Bronchial epithelial cell (primary cell): ENCODE measurements around the gene ZNF771. TPM values are rescaled to one million over a fixed set of nuclear protein-coding genes. Genes with fewer than 3 reads are reported as not detected.

ENCODE experiments used
- DNase-seq: peaks from one replicate; pipeline ENCODE4 v3.0.0-alpha.2; 2010; ENCODE audit warnings: low read depth
- FAIRE-seq: peaks from 2 replicates; lab custom pipeline; 2011; peaks lifted over from hg19 to GRCh38; lab: Jason Lieb, UNC
- H3K27me3 ChIP-seq: 2 replicates; pipeline ENCODE4 v1.5.1; 2011; ENCODE audit warnings: low read length; ENCODE audit not compliant: control insufficient read depth, insufficient read depth
- H3K36me3 ChIP-seq: 2 replicates; pipeline ENCODE4 v1.5.1; 2011; ENCODE audit warnings: low read length; ENCODE audit not compliant: control insufficient read depth, insufficient read depth
- H3K4me3 ChIP-seq: 2 replicates; pipeline ENCODE4 v1.5.1; 2011; ENCODE audit warnings: mild to moderate bottlenecking, low read depth, low read length, control low read depth
- CTCF ChIP-seq: IDR thresholded peaks from 2 replicates; pipeline ENCODE4 v1.5.1; 2011; ENCODE audit warnings: mild to moderate bottlenecking, moderate library complexity, low read length, control low read depth, inconsistent platforms; ENCODE audit not compliant: insufficient read depth, severe bottlenecking
- total RNA-seq: library from RNA; depleted of rRNA; stranded (reverse); fragments of >200 nt; gene quantifications from 2 replicates; pipeline ENCODE4 v1.2.1, GENCODE V29; 2014

The ZNF771 gene
- total RNA-seq, 1 donor from 2014 or later, result 10.0 TPM

DNA sequence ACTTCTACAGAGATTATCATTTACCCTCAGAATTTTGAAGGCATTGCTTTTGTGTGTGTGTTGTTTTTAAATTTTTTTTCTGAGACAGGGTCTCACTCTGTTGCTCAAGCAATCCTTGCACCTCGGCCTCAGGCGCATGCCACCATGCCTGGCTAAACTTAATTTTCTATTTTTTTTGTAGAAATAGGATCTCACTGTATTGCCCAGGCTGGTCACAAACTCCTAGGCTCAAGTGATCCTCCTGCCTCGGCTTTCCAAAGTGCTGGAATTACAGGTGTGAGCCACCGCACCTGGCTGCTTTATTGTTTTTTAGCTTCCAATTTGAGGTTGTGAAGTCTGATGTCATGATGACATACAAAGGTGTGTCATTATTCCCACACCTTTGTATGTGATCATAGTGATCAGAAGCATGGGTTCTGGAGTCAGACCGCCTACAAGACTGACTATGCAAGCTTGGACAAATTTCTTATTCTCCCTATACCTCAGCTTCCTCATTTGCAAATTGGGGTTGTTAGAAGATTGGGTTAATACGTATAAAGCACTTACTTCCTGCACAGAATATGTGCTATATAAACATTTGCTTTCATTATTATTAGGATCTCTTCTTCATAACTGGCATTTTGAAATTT, 32.4 kb downstream of the ZNF771 start:
- H3K4me3 ChIP-seq, result no peak overlapping the region
- FAIRE-seq, result no peak
- H3K27me3 ChIP-seq, result no peaks in the 10 kb centered on the region
- no peak for DNase-seq
- TF ChIP-seq CTCF, result no peak
- peaks cover 2% of the 10 kb centered on the region for H3K36me3 ChIP-seq

DNA sequence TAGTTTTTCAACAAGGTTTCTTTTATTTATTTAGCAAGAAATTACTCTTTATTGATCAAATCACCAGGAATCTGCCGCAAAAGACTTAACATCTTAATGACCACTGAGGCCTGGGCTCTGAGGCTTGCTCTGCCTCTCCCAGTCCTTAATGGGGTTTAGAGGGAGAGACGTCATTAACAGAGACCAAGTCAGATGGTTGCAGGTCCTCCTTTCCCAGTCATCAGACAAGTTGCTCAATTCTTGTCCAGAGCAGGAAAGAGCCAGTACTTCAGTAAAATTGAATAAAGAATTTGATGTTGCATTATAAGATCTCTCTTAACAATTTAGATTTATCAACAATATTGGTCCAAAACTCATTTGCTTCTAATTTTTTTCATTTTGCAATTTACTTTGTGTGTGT, 36.2 kb downstream of the ZNF771 start:
- no peak for TF ChIP-seq CTCF
- Histone ChIP-seq H3K36me3 (peaks cover 2% of the 10 kb centered on the region), H3K4me3 (no peak overlapping the region), H3K27me3 (no peaks in the 10 kb centered on the region)
- FAIRE-seq (no peak), DNase-seq (no peak)

- TF ChIP-seq CTCF, result no peak
- Histone ChIP-seq H3K4me3 (peak overlapping the region; percentile 61), H3K36me3 (peaks cover 2% of the 10 kb centered on the region), H3K27me3 (no peaks in the 10 kb centered on the region)
- DNase-seq (no peak), FAIRE-seq (no peak)
These were observed 37.1 kb downstream of the ZNF771 start for GRCh38 chr16:30444231-30445148.

- no peaks in the 10 kb centered on the region for H3K27me3 ChIP-seq
- DNase-seq, result no peak
- no peak for TF ChIP-seq CTCF
- peaks cover 2% of the 10 kb centered on the region for H3K36me3 ChIP-seq
- H3K4me3 ChIP-seq, result peak overlapping the region; percentile 61
- FAIRE-seq, result no peak
These were observed 37.7 kb downstream of the ZNF771 start for GRCh38 chr16:30445149-30445407.

DNA sequence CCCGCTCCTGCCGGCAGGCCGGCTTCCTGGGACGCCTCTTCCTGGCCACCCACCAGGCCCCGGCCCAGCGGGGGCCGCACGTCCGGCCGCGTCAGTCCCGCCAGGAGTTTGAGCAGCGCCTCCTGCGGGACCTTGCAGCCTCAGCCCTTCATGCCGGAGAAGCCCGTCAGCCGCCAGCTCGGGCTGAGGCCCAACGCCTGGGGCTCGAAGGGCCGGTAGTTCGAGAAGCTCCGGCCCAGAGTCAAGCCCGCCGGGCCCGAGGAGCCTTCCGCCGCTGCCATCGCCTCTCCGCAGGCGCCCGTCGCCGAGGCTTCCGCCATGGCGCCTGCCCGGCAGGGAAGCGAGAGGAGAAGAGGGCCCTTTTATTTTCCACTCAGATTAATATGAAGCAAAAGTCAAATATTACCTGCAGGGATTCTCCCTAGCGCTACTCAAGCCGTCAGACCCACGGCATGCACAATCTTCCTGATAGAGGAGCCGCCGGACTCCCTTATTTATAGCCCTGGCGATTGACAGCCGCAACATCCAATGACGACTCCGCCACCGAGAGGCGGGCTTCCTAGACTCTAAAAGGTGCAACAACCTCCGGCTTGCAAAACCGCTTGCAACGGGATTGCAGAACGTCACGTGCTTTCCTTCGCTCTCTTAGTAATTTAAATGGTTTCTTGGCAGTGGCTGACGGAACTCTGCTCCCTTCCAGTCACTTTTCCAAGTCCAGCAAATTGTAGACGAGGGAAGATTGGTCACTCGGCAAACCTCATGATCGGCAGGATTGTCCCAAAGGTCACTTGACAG, 38.2 kb downstream of the ZNF771 start, which contains the start of gene SEPHS2:
Gene SEPHS2, minus strand, starts transcription at position 467 of the 795 bp plus-strand sequence. Its CDS starts 147 bp downstream, at position 320.
- no peak for FAIRE-seq
- Histone ChIP-seq H3K27me3 (no peaks in the 10 kb centered on the region), H3K36me3 (peaks cover 2% of the 10 kb centered on the region), H3K4me3 (peak within 1 kb of the TSS; percentile 61)
- peak; percentile 93 for DNase-seq
- TF ChIP-seq CTCF, result peak; percentile 48
